Neural crest cell (in vitro differentiated cells): Measurements from ENCODE around the gene SCN7A. TPM values are rescaled to one million over a fixed set of nuclear protein-coding genes. Genes with fewer than 3 reads are reported as not detected.

Experiments
- DNase-seq: peaks from one replicate; pipeline ENCODE4 v3.0.0; 2021; ENCODE audit warnings: low read depth, mixed read lengths, low spot score
- H3K27ac Mint-ChIP-seq: one replicate; pipeline ENCODE4 v1.8.0; 2021; ENCODE audit warnings: mild to moderate bottlenecking, mixed read lengths; ENCODE audit not compliant: unreplicated experiment
- H3K27me3 Mint-ChIP-seq: 2 replicates; pipeline ENCODE4 v1.8.0; 2021; ENCODE audit warnings: low read depth, mild to moderate bottlenecking, mixed read lengths
- H3K36me3 Mint-ChIP-seq: 2 replicates; pipeline ENCODE4 v1.8.0; 2021; ENCODE audit warnings: low read depth, mild to moderate bottlenecking, mixed read lengths
- H3K4me1 Mint-ChIP-seq: 2 replicates; pipeline ENCODE4 v1.8.0; 2021; ENCODE audit warnings: mixed read lengths
- H3K4me3 Mint-ChIP-seq: one replicate; pipeline ENCODE4 v1.8.0; 2021; ENCODE audit warnings: mild to moderate bottlenecking, mixed read lengths
- H3K9me3 Mint-ChIP-seq: 2 replicates; pipeline ENCODE4 v1.8.0; 2021; ENCODE audit warnings: mixed read lengths
- CTCF ChIP-seq: fragments of 200-600 bp; sonication (generic); conservative IDR thresholded peaks from 2 replicates; pipeline ENCODE4 v1.5.0; 2021; ENCODE audit warnings: antibody characterized with exemption, mild to moderate bottlenecking
- total RNA-seq: library from RNA; stranded (reverse); gene quantifications from 2 replicates; pipeline ENCODE4 v1.2.1, GENCODE V29; 2021

Gene SCN7A
- total RNA-seq, 1 donor from 2014 or later, result 0.40 TPM

GRCh38 chr2:166419616-166419934 lies 74.5 kb downstream of the SCN7A start:
- no peaks in the 10 kb centered on the region for H3K36me3 Mint-ChIP-seq
- no peak overlapping the region for H3K4me3 Mint-ChIP-seq
- TF ChIP-seq CTCF, result peak; percentile 69
- DNase-seq, result no peak
- H3K27ac Mint-ChIP-seq, result no peak overlapping the region
- H3K4me1 Mint-ChIP-seq, result no peaks in the 10 kb centered on the region
- H3K27me3 Mint-ChIP-seq, result no peaks in the 10 kb centered on the region
- no peaks in the 10 kb centered on the region for H3K9me3 Mint-ChIP-seq

- no peaks in the 10 kb centered on the region for H3K36me3 Mint-ChIP-seq
- no peak for TF ChIP-seq CTCF
- no peak overlapping the region for H3K4me3 Mint-ChIP-seq
- DNase-seq, result no peak
- no peak overlapping the region for H3K27ac Mint-ChIP-seq
- no peaks in the 10 kb centered on the region for H3K9me3 Mint-ChIP-seq
- H3K4me1 Mint-ChIP-seq, result no peaks in the 10 kb centered on the region
- no peaks in the 10 kb centered on the region for H3K27me3 Mint-ChIP-seq
These were observed 75.0 kb downstream of the SCN7A start for GRCh38 chr2:166418853-166419615.

- TF ChIP-seq CTCF, result peak; percentile 45
- Mint-ChIP-seq H3K4me1 (no peaks in the 10 kb centered on the region), H3K36me3 (no peaks in the 10 kb centered on the region), H3K27me3 (no peaks in the 10 kb centered on the region), H3K27ac (no peak overlapping the region), H3K9me3 (no peaks in the 10 kb centered on the region), H3K4me3 (no peak overlapping the region)
- DNase-seq, result no peak
These were observed 76.4 kb downstream of the SCN7A start for GRCh38 chr2:166417669-166418068.

DNA sequence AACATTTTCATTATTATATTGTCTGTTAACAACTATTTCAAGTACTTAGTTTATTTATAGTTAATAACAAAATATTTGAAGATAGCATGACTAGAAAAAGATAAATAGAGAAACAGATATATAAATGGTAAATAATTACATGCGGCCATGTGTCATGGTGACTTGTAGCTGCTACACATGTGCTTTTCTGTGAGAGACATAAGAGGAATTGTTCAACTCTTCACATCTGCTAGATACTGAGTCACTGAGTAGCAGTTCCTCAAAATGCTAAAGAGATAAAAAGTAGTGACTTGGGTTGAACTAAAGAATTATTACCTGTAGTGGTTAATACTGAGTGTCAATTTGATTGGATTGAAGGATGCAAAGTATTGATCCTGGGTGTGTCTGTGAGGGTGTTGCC lies 80.8 kb downstream of the SCN7A start:
- Mint-ChIP-seq H3K9me3 (no peaks in the 10 kb centered on the region), H3K4me1 (peaks cover 4% of the 10 kb centered on the region), H3K4me3 (no peak overlapping the region), H3K27me3 (no peaks in the 10 kb centered on the region), H3K36me3 (no peaks in the 10 kb centered on the region), H3K27ac (no peak overlapping the region)
- TF ChIP-seq CTCF, result no peak
- DNase-seq, result no peak

- no peaks in the 10 kb centered on the region for H3K9me3 Mint-ChIP-seq
- H3K27ac Mint-ChIP-seq, result no peak overlapping the region
- DNase-seq, result no peak
- H3K4me3 Mint-ChIP-seq, result no peak overlapping the region
- H3K27me3 Mint-ChIP-seq, result no peaks in the 10 kb centered on the region
- no peaks in the 10 kb centered on the region for H3K36me3 Mint-ChIP-seq
- TF ChIP-seq CTCF, result no peak
- peaks cover 4% of the 10 kb centered on the region for H3K4me1 Mint-ChIP-seq
These were observed 82.4 kb downstream of the SCN7A start for GRCh38 chr2:166411473-166412230.
